Measurements from ENCODE around the gene HIP1R. TPM values are rescaled to one million over a fixed set of nuclear protein-coding genes. Genes with fewer than 3 reads are reported as not detected.
A peak's percentile ranks its signal among the peaks of the same experiment; 100 is the strongest.

HIP1R gene
- total and polyA plus RNA-seq, 10 of the 15 experiments (the other 5 are each of a cell fraction or from before 2014, with no cell fraction given), result 0.18 to 27.7 (median 11.7) TPM

GRCh38 chr12:122865268-122866231 is 30.3 kb downstream of the HIP1R start:
- in situ Hi-C loops (cut with MboI) (loop anchor here (25.0 kb wide), 1 partner anchor 372 kb away; the partner anchor contains the start of genes MPHOSPH9 and MTRFR), intact Hi-C loops (cut with micrococcal nuclease; ENCODE audit: unreplicated experiment) (no loop called here)
- CTCF ChIA-PET, result interaction anchor here (0.6 to 1.6 kb wide), 6 partner anchors 14 to 85 kb away, joined by 3 to 6 read pairs (median 4); no protein-coding TSS in a partner anchor
- H3K9me3 ChIP-seq (replicated peaks; ENCODE audit: control insufficient read depth, insufficient read depth, low read length), result no peaks in the 10 kb centered on the region
- peaks cover 15 to 38% of the 10 kb centered on the region in 2 experiments; a peak in 3 of 4 replicates for H3K36me3 ChIP-seq (ENCODE audit: control insufficient read depth in 2 of 2, insufficient read depth in 2 of 2, low read length in 1 of 2)
- H3K27ac ChIP-seq (ENCODE audit: control insufficient read depth, insufficient read depth), result no peak overlapping the region
- DNase-seq (ENCODE audit: low read depth, low spot score) (no peak), ATAC-seq (peak; percentile 55), FAIRE-seq (no peak)
- no peak overlapping the region for H3K4me2 ChIP-seq (ENCODE audit: control insufficient read depth, insufficient read depth)
- RAD21 ChIA-PET (ENCODE audit: unreplicated experiment), result interaction anchor here (0.6 to 2.3 kb wide), 4 partner anchors 29 to 251 kb away, joined by 3 to 6 read pairs (median 4); partner anchors contain the start of gene ABCB9
- POLR2A ChIA-PET, result no interaction called here
- no peaks in the 10 kb centered on the region for H4K20me1 ChIP-seq (ENCODE audit: control insufficient read depth, insufficient read depth)
- H3K4me1 ChIP-seq (ENCODE audit: control insufficient read depth, insufficient read depth, low read length), result peaks cover 3% of the 10 kb centered on the region; the same call in 1 of the 2 replicates
- no peaks in the 10 kb centered on the region for H3K27me3 ChIP-seq (replicated peaks in 1 of 2; ENCODE audit: control insufficient read depth in 2 of 2, insufficient read depth in 2 of 2, low read length in 1 of 2)
- WGBS (ENCODE audit: insufficient coverage, insufficient replicate concordance, low lambda C conversion rate, missing lambda C conversion rate), result 71% methylated on average over 41 of the region's 43 CpGs
- SMC1A ChIA-PET (ENCODE audit: uncharacterized antibody, unreplicated experiment), result interaction anchor here (8.4 kb wide), 1 partner anchor 87 kb away, joined by 100 read pairs; no protein-coding TSS in a partner anchor
- no TSS peak for BruUV-seq (replicated peaks)
- no peaks in the 10 kb centered on the region for H3K79me2 ChIP-seq (ENCODE audit: control insufficient read depth, insufficient read depth, low read length)
- no peak overlapping the region for H2AFZ ChIP-seq (ENCODE audit: control insufficient read depth, low read depth, low read length)
- no peak overlapping the region for H3K9ac ChIP-seq (ENCODE audit: control insufficient read depth, insufficient read depth, low read length)
- H3K4me3 ChIP-seq, result no peak overlapping the region
- TF ChIP-seq SMAD5 (IDR thresholded peaks at IDR 0.05; ENCODE audit: low read depth), result no peak
- peak; percentile 80 to 88 for TF ChIP-seq BHLHE40 (IDR thresholded peaks at IDR 0.05; ENCODE audit: borderline replicate concordance in 1 of 2, low read depth in 2 of 2, low read length in 1 of 2)
- TF ChIP-seq PAX8 (IDR thresholded peaks at IDR 0.05), result no peak
- no peak for TF ChIP-seq NFXL1 (IDR thresholded peaks at IDR 0.05; ENCODE audit: borderline replicate concordance)
- TF ChIP-seq TCF3 (IDR thresholded peaks at IDR 0.05; ENCODE audit: borderline replicate concordance, insufficient read depth, low read depth, low read length), result no peak
- no peak for TF ChIP-seq FOS (IDR thresholded peaks at IDR 0.05; ENCODE audit: borderline replicate concordance, extremely low read depth, insufficient read length)
- TF ChIP-seq RAD21 (IDR thresholded peaks at IDR 0.05; ENCODE audit: insufficient read depth, low read depth, low read length), result 0 out of 2 replicates have a peak, but pooled peaks have one; percentile 13
- TF ChIP-seq TCF12 (IDR thresholded peaks at IDR 0.05; ENCODE audit: low read depth, low read length), result no peak
- TF ChIP-seq EZH2 (IDR thresholded peaks at IDR 0.05; ENCODE audit: borderline replicate concordance, control insufficient read depth, low read depth, low read length), result no peak
- TF ChIP-seq NKRF (conservative IDR thresholded peaks at IDR 0.05), result no peak
- no peak for TF ChIP-seq CEBPB (IDR thresholded peaks at IDR 0.05; ENCODE audit: borderline replicate concordance in 1 of 2, low read depth in 2 of 2, low read length in 2 of 2)
- no peak for TF ChIP-seq E2F4 (IDR thresholded peaks at IDR 0.05; ENCODE audit: low read depth, low read length)
- no peak for TF ChIP-seq ZBTB4 (CRISPR knock-in tag; IDR thresholded peaks at IDR 0.05)
- TF ChIP-seq RBBP5 (conservative IDR thresholded peaks at IDR 0.05), result no peak

Data from GM12878 (cell line).